H1 (cell line): ENCODE data around the gene BPIFB4.

ENCODE experiments used
- EZH2 ChIP-seq: fragments of 200-600 bp; sonication (generic); IDR thresholded peaks from 2 replicates; pipeline ENCODE4 v1.7.1; 2012; ENCODE audit warnings: low read depth, mild to moderate bottlenecking, moderate library complexity, low read length, inconsistent platforms; ENCODE audit not compliant: severe bottlenecking
- SIN3A ChIP-seq, 2 experiments: IDR thresholded peaks in 1 of 2; conservative IDR thresholded peaks in 1 of 2; 2 replicates each; pipeline ENCODE4 v1.6.1; 2011 to 2012; ENCODE audit warnings: low read length in 2 of 2, improper control_type of control experiment in 1 of 2, low read depth in 1 of 2, mild to moderate bottlenecking in 1 of 2
- TF ChIP-seq, protein P1 (sequence below), 3 experiments: IDR thresholded peaks; 1 replicate in 2 of 3; 2 replicates in 1 of 3; pipeline versions ENCODE4 v1.5.1 to v1.6.1; 2011; ENCODE audit warnings: low read length in 3 of 3, mild to moderate bottlenecking in 3 of 3, inconsistent platforms in 2 of 3, low read depth in 1 of 3, moderate library complexity in 1 of 3; ENCODE audit not compliant: insufficient read depth in 1 of 3; ENCODE audit errors: control extremely low read depth in 1 of 3

- TF ChIP-seq EZH2: no peak
- TF ChIP-seq, protein P1, sequence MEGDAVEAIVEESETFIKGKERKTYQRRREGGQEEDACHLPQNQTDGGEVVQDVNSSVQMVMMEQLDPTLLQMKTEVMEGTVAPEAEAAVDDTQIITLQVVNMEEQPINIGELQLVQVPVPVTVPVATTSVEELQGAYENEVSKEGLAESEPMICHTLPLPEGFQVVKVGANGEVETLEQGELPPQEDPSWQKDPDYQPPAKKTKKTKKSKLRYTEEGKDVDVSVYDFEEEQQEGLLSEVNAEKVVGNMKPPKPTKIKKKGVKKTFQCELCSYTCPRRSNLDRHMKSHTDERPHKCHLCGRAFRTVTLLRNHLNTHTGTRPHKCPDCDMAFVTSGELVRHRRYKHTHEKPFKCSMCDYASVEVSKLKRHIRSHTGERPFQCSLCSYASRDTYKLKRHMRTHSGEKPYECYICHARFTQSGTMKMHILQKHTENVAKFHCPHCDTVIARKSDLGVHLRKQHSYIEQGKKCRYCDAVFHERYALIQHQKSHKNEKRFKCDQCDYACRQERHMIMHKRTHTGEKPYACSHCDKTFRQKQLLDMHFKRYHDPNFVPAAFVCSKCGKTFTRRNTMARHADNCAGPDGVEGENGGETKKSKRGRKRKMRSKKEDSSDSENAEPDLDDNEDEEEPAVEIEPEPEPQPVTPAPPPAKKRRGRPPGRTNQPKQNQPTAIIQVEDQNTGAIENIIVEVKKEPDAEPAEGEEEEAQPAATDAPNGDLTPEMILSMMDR (IDR thresholded peaks at IDR 0.05; ENCODE audit: control extremely low read depth in 1 of 3, insufficient read depth in 1 of 3, low read depth in 1 of 3, low read length in 3 of 3): no peak
- TF ChIP-seq SIN3A (conservative IDR thresholded peaks at IDR 0.05 in 1 of 2, IDR thresholded peaks at IDR 0.05 in 1 of 2; ENCODE audit: low read depth in 1 of 2, low read length in 2 of 2): no peak
Measured at GRCh38 chr20:33137195-33137594, 57.8 kb downstream of the BPIFB4 start.
